ENCODE results near the gene NETO2. TPM values are rescaled to one million over a fixed set of nuclear protein-coding genes. Genes with fewer than 3 reads are reported as not detected.
"Not testable (repeated sequence)": the region's sequence is repeated elsewhere in the genome, so short reads cannot be mapped to it uniquely, and the experiment has no call there.

Gene NETO2, protein sequence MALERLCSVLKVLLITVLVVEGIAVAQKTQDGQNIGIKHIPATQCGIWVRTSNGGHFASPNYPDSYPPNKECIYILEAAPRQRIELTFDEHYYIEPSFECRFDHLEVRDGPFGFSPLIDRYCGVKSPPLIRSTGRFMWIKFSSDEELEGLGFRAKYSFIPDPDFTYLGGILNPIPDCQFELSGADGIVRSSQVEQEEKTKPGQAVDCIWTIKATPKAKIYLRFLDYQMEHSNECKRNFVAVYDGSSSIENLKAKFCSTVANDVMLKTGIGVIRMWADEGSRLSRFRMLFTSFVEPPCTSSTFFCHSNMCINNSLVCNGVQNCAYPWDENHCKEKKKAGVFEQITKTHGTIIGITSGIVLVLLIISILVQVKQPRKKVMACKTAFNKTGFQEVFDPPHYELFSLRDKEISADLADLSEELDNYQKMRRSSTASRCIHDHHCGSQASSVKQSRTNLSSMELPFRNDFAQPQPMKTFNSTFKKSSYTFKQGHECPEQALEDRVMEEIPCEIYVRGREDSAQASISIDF
- total RNA-seq, result 26.2 to 27.5 TPM (median 26.9 TPM) in 3 replicates

DNA sequence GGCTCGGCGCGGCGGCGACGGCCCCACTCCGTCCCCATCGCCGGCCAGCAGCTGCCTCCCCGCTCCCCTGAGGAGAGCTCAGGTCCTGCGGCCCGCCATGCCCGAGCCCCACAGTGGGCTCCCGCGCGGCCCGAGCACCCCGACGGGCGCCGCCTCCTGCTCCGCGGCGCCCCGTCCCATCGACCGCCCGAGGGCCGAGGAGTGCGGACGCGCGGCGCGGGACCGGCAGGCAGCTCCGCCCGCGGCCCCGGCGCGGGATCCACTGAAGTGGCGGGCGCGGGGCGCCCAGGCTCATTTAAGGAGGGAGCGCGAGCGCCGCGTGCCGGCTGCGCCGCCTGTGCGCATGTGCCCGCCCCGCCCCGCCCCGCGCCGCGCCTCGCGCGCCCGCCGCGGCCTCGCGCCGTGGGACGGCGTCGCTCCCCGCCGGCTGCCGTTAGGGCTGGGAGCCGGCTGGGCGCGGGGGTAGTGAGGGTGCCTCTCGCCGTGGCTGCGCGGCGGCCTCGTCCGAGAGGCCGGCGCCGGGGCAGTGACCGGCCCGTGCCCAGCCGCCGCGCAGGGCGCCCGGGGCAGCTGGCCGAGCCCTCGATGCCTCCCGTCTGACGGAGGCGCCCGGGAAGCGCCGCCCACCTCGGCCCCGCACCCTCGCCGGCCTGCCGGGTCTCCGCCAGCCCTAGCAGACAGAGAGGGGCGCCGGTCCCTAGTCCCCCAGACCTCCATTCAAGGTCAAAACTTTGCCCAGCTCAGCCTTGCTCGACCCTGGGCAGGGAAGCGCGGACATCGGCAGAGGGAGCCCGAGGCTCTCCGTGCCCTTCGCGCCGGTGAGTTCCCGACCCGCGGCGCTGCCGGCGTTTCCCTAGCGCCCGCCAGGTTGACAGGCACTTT lies at the start of gene NETO2:
TSS of gene NETO2 (minus strand) at position 269 of the 882 bp plus-strand sequence. CDS start 333 bp downstream, outside the sequence.
- Mint-ChIP-seq H3K36me3 (no peaks in the 10 kb centered on the region), H3K4me3 (peak within 1 kb of the TSS; percentile 76), H3K27ac (no peak within 1 kb of the TSS), H3K4me1 (peaks cover 40% of the 10 kb centered on the region), H3K27me3 (ENCODE audit: low read depth) (peaks cover 18% of the 10 kb centered on the region), H3K9me3 (no peaks in the 10 kb centered on the region)
- TF ChIP-seq, protein P1, sequence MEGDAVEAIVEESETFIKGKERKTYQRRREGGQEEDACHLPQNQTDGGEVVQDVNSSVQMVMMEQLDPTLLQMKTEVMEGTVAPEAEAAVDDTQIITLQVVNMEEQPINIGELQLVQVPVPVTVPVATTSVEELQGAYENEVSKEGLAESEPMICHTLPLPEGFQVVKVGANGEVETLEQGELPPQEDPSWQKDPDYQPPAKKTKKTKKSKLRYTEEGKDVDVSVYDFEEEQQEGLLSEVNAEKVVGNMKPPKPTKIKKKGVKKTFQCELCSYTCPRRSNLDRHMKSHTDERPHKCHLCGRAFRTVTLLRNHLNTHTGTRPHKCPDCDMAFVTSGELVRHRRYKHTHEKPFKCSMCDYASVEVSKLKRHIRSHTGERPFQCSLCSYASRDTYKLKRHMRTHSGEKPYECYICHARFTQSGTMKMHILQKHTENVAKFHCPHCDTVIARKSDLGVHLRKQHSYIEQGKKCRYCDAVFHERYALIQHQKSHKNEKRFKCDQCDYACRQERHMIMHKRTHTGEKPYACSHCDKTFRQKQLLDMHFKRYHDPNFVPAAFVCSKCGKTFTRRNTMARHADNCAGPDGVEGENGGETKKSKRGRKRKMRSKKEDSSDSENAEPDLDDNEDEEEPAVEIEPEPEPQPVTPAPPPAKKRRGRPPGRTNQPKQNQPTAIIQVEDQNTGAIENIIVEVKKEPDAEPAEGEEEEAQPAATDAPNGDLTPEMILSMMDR (IDR thresholded peaks at IDR 0.05; ENCODE audit: unreplicated experiment), result no peak
- peak; percentile 39 to 68 for DNase-seq (ENCODE audit: low spot score in 2 of 2, unreplicated experiment in 2 of 2)

DNA sequence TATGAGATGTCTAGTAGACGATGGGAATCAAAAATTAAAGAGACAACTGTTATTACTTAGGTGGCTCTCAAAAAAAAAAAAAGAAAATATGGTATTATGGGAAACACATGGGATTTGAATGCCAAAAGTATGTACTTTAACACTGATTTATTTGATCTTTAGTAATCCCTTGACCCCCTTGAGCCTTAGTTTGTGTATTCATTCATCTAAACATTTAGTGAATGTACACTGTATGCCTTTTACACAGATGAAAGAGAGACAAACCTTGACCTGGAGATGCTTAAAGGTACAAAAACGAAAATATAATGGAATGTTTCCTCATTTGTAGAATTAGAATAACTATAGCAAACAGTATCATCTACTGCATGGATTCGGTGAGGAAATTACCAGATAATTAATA lies 38.6 kb upstream of the NETO2 start:
- TF ChIP-seq, protein P1 (IDR thresholded peaks at IDR 0.05; ENCODE audit: unreplicated experiment), result no peak
- no peaks in the 10 kb centered on the region for H3K27me3 Mint-ChIP-seq (ENCODE audit: low read depth)
- H3K4me3 Mint-ChIP-seq, result no peak overlapping the region
- peaks cover 26% of the 10 kb centered on the region for H3K9me3 Mint-ChIP-seq
- peaks cover 32% of the 10 kb centered on the region for H3K36me3 Mint-ChIP-seq
- H3K4me1 Mint-ChIP-seq, result no peaks in the 10 kb centered on the region
- no peak for DNase-seq (ENCODE audit: low spot score in 2 of 2, unreplicated experiment in 2 of 2)
- no peak overlapping the region for H3K27ac Mint-ChIP-seq

DNA sequence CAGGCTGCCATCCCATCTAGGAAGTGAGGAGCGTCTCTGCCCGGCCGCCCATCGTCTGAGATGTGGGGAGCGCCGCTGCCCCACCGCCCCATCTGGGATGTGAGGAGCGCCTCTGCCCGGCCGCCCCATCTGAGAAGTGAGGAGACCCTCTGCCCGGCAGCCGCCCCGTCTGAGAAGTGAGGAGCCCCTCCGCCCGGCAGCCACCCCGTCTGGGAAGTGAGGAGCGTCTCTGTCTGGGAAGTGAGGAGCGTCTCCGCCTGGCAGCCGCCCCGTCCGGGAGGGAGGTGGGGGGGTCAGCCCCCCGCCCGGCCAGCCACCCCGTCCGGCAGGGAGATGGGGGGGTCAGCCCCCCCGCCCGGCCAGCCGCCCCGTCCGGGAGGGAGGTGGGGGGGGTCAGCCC lies 37.3 kb upstream of the NETO2 start:
- H3K4me3 Mint-ChIP-seq; DNase-seq (ENCODE audit: low spot score in 2 of 2, unreplicated experiment in 2 of 2); H3K27me3 Mint-ChIP-seq (ENCODE audit: low read depth); H3K4me1 Mint-ChIP-seq; H3K27ac Mint-ChIP-seq: not testable (repeated sequence)
- Mint-ChIP-seq H3K9me3 (peaks cover 26% of the 10 kb centered on the region), H3K36me3 (peaks cover 32% of the 10 kb centered on the region)

DNA sequence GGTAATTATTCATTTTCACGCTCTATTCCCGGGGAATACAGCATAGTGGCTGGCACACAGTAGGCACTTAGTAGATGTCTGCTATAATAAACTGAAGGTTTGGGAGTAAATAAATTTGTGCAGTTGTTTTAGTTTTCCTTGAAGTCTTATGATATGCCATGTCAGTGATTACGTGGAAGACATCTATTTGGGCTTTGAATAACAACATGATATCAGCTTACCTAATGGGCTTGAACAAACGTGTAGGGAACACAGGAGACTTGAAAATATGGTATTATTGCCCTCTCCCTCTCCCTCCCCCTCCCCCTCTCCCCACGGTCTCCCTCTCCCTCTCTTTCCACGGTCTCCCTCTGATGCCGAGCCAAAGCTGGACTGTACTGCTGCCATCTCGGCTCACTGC lies 36.3 kb upstream of the NETO2 start:
- H3K27ac Mint-ChIP-seq, result no peak overlapping the region
- no peaks in the 10 kb centered on the region for H3K27me3 Mint-ChIP-seq (ENCODE audit: low read depth)

DNA sequence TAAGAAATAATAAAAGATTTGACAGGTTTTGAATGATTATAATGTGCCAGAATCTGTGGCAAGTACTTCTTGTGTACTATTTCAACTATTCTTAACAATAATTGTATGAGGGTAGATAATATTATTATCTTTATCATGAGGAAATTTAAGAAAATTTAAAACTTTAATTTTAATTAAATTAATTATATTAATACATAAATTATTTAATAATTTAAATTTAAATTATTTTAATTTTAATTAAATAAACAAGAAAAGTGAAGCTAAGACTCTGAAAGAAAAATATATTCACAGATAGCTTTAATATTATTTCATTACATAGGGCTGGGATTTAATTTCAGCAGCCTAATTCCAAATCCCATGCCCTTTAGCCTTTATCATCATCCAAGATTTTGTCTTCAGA lies 31.4 kb upstream of the NETO2 start:
- Mint-ChIP-seq H3K4me1 (no peaks in the 10 kb centered on the region), H3K9me3 (peaks cover 6% of the 10 kb centered on the region), H3K27ac (no peak overlapping the region), H3K27me3 (ENCODE audit: low read depth) (no peaks in the 10 kb centered on the region), H3K36me3 (peaks cover 8% of the 10 kb centered on the region), H3K4me3 (no peak overlapping the region)
- TF ChIP-seq, protein P1 (IDR thresholded peaks at IDR 0.05; ENCODE audit: unreplicated experiment), result no peak
- no peak for DNase-seq (ENCODE audit: low spot score in 2 of 2, unreplicated experiment in 2 of 2)

More for the DNA sequence above, 36.3 kb upstream of the NETO2 start:
- TF ChIP-seq, protein P1 (IDR thresholded peaks at IDR 0.05; ENCODE audit: unreplicated experiment), result no peak
- DNase-seq (ENCODE audit: low spot score in 2 of 2, unreplicated experiment in 2 of 2), result no peak
- H3K4me1 Mint-ChIP-seq, result no peaks in the 10 kb centered on the region
- H3K36me3 Mint-ChIP-seq, result peaks cover 30% of the 10 kb centered on the region
- H3K9me3 Mint-ChIP-seq, result peaks cover 22% of the 10 kb centered on the region
- no peak overlapping the region for H3K4me3 Mint-ChIP-seq
